ENCODE data around the gene RPL31.
"Not testable (repeated sequence)": the region's sequence is repeated elsewhere in the genome, so short reads cannot be mapped to it uniquely, and the experiment has no call there.

RPL31 gene

DNA sequence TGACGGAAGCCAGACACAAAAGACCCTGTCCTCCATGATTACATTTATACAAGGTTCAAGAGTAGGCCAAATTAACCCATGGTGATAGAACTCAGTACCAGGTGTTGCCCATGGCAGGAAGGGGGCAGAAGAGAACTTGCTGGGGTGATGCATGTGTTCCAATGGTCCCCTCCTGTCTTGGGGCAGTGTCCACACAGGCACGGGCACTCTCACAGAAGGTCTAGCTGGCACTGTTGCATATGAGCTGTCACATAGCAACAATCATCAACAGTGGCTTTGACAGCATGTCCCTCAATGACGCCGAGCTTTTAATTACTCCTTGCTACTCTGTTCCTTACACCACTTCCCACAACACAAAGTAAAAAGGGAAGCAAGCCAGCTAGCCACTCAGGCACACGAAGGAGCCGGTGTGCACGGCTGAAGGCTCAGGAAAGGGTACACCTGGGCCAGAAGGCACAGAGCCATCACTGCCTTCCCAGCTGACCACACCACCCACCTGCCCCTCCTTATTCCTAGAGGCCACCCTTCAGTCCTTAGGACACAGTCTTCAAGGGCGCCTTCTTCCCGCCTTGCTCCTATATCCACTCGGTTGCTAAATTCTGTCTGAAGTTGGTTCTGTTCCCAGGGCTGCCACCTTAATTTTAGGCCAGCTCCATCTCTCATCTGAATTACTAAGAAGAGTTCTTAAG, 28.9 kb downstream of the RPL31 start:
- DNase-seq: no peak

DNA sequence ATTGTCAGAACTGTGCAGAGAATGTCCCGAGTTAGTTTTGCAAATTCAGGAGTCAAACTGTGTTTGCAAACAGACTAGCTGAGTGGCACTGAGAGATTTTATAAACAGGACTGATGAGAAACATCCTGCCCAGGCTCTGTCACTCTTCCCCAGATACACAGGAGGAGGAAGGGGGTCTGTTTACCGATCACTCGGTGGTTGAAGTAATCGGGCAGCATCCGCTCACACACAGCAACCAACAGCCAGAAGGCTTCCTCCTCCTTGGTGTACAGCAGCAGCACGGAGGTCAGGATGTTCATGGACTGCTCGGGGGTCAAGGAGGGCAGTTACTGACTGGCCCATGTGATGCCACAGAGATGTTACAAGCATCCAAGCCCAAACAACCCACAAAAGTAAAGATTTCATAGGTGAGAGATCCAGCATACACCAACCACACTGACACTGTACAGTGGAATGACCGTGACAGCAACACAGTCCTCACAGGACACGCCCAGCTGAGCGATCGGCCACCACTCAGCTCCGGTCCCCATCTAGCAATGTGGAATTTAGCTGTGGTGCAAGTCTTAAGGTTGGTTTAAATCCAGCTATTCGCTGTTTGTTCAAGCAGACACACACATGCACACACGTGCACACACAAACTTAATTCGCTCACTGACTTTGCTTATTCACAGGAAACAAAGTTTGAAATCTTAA, 30.1 kb downstream of the RPL31 start:
- DNase-seq: no peak

DNA sequence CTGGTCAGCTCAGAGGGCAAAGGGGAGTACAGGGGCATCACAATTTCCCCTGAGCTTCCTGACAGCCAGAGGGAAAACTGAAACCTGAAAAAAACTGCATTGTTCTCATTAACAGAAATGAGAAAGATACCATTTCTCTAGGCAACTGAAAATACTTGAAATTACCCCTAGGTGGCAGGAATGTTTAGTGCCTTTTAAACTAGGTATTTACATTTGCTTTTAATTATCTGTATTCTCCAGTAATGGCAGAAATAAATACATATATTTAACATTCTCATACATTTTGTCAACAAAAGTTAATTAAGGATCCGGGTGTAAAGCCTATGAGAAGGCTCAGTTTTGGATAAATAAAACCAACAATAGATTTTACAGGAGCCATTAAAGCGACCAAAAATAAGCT, 34.5 kb downstream of the RPL31 start:
- no peak for DNase-seq

DNA sequence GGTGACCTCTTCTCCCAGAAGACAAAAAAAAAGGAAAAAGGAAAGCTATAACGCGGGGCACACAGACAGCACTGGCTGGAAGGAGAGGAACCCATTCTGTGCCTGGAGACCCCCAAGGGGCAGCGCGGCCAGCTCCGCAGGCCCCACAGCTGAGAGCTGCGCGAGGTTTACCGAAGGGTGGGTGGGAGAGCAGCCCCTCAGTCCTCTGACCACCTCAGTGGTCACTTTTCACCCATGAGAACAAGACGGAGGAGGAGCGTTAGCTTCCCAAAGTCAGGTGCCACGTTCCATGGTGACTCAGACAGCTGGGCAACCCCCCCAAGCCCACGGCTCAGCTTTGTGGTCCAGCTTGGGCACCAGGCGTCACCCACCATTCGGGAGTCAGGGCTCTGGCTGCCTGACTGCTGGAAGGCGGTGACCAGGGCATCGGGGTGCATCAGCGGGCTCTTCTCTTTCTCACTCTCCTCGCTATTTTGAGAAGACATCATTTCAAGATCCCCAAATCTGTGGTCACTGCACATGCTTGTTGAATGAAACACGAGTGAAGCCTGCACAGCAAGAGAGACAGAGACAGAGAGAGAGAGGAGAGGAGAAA, 35.2 kb downstream of the RPL31 start:
- no peak for DNase-seq

DNA sequence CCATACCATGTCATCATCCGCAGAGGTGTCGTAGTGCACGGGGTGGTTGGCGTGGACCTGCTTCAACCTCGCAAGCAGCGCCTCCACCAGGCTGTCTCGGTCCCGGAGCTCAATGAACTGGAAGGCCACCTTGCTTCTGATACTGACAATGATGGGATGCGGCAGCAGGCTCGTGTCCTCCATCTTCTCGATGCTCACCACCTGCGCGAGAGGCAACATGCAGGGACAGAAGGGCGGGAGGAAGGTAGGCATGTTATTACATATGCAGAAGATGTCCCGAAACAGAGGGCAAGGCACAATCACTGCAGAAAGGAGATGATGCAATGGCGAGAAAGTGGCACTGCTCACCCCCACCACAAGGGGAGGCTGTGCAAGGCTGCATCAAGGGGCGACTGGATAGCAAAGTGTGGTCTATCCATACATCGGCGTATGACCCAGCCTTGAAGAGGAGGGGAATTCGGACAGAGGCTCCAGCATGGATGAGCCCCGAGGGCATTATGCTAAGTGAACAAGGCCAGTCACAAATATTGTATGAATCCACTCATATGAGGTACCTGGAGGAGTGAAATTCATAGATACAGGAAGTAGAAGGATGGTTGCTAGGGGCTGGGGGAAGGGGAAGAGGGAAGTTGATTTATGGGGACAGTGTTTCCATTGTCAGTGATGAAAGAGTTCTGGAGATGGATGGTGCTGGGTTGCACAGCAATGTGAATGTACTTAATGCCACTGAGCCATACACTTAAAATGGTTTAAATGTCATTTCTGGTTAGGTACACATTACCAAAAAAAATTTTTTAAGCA, 36.6 kb downstream of the RPL31 start:
- DNase-seq: no peak

DNA sequence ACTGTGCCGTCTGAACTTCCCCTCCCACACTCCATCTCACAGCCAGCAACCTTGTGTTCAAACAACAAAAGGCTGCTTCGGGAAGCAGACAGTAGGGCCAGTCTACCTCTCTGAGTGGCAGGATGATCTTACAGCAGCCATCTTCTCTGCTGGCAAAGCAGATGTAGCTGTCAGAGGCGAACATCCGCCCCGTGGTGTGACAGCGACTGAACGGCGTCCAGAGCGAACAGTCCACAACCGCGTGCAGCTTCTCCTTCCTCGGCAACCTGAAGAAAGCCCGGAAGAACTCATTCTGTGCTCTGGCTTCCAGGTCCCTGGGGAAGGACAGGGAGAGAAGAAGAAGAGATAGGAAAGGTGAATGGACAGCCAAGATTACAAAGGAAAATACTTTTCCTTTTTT, 38.0 kb downstream of the RPL31 start:
- DNase-seq: no peak

DNA sequence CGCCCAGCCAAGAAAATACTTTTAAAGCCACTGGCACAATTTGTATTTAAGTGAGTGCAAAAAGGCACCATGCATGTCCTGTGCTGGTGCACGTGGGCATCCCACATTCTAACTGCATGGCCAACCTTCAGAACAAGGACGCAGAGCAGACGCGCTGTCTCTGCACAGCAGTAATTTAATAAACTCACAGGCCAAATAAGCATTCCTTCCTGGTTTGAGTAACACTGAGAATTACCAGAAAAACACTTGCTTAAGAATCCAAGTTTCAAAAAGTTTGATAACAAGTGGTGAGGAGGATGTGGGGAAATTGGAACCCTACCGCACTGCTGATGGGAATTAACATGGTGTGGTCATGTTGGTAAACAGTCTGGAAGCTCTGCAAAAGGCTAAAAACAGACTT, 38.7 kb downstream of the RPL31 start:
- DNase-seq: no peak

DNA sequence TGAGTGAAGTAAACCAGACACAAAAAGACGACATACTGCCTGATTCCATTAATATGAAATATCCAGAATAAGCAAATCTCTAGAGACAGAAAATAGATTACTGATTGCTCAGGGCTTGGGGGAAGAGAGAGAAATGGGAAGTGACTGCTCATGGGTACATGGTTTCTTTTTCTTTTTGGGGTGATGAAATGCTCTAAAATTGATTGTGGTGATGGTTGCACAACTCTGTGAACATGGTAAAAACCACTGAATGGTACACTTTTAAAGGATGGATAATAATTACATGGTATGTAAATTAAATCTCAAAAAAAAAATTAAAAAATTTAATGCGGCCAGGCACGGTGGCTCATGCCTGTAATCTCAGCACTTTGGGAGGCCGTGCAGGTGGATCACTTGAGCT, 39.3 kb downstream of the RPL31 start:
- DNase-seq: no peak

DNA sequence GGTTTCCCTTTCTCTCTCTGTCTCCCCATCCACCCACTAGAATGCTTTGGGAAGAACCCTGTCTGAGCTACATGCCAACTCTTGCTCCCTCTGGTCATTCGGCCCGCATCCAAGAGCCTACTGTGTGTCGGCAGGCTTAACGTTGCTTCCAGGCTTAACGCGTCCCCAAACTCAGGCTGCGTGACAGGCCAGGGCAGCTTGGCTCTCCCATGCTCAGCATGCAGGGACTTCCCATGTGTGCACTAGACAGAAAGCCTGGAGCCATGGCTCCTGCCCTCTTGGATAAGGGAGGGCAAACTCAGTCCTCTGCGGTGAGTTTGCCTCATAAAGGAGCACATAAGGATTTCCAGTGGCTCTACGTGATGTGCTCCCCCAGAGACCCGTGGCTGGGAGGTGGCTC, 43.2 kb downstream of the RPL31 start:
- DNase-seq: no peak

DNA sequence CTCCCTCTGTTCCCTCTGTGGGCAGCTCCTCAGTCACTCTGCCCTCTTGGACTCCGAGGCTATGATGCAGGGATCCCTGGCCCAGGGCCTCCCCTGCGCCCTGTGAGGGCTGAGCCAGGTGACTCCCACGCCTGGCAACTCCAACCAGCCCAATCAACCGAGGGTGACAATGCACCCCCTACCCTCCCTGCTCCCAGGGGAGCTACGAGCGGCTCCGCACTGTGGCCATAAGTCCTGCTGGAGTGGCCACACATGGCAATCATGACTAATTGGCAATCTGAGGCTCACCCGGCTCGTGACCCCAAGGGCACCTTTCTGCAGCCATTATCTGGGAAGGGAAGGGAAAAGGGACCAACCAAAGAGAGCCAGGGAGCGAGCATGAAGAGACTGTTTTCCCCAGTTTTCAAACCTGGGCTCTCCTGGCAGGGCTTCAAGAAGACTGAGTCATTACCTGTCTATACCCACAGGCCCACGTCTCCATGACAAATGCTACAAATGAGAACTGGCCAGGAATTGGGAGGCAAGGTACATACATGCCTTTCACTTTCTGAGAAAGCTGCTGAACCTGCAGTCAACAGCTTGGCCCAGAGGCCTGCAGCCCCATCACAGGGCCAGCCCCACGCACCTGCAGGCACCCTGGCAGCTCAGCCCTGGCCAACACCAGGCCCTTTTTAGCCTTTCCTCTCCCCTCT, 45.1 kb downstream of the RPL31 start:
- no peak for DNase-seq

DNA sequence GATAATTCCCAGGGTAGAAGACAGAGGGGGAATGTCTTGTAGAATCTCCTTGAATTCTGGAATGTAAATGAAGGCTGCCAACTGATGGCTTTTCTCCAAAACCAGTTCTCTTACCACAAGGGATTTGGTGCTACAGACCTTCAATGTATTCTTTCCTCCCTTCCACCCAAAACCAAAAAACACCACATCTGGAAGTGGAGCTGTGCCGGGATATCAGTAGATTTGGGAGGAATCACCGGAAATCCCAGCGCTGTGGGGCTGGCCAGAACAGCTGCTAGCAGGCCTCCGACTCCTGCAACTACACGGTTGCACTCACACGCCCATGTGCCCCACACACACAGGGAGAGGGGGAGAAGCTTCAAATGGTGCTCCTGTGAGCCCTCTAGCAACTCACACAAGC, 45.7 kb downstream of the RPL31 start:
- no peak for DNase-seq

DNA sequence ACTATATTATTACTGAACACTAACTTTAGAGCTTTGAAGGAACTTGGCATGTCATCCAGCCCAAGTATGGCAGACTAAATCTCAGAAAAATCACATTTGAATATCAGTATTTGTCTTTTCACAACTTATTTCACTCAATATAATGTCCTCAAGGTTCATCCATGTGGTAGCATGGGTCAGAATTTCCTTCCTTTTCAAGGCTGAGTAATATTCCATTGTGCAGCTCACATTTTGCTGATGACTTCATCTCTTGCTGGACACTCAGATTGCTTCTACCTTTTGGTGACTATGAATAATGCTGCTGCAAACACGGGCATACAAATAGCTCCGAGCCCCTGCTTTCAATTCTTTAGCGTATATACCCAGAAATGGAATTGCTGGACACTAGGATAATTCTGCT, 46.7 kb downstream of the RPL31 start:
- no peak for DNase-seq

DNA sequence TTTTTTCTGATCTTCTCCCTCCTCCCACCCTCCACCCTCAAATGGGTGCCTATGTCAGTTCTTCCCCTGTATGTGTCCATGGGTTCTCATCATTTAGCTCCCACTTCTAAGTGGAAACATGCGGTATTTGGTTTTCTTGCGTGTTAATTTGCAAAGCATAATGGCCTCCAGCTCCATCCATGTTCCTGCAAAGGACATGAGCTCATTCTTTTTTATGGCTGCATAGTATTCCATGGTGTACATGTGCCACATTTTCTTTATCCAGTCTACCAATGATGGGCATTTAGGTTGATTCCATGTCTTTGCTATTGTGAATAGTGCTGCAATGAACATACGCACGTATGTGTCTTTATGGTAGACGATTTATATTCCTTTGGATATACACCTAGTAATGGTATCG, 48.8 kb downstream of the RPL31 start:
- not testable (repeated sequence) for DNase-seq

DNA sequence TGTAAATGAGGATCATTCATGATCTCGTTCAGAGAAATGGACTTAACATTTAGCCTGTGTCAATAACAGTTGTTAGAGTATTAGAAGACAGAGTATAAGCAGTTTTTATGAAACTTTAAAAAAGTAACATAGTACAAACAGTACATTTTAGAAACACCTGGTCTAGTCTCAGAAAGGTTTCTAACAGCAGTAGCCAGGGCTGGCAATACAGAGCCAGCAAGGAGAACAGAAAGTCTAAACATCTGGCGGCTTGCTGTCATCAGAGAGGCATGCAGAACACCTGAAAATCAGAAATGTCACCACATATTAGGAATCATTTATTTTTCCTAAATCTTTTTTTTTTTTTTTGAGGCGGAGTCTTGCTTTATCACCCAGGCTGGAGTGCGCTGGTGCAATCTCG, 50.1 kb downstream of the RPL31 start:
- no peak for DNase-seq

DNA sequence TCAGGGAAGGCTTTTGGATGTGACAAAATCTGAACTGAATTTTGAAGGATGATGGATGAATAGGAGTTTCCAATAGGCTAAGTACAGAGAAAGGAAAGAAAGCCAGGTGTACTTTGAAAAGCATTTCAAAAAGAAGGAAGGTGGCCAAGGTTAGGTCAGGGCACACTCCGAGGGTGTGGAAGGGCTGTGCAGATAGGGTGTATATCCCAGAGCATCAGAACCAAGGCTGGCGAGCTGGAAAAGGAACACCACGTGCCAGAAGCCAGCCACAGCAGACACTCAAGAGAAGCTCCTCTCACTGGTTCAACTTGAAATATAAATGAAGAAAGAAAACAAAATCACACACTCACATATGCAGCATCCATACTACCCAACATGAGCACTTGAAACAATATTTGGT, 51.0 kb downstream of the RPL31 start:
- DNase-seq: no peak
